IMR-90 (cell line): Measurements from ENCODE around the gene L3MBTL4. TPM values are rescaled to one million over a fixed set of nuclear protein-coding genes. Genes with fewer than 3 reads are reported as not detected.

Source experiments
- ATAC-seq: fragments of 200-7000 bp; cut with Tn5 transposase; 2 replicates; pipeline ENCODE4 v1.9.1; 2020; ENCODE audit warnings: low read depth, mild to moderate bottlenecking, moderate library complexity
- BruUV-seq: library from RNA; stranded (reverse); fragments of 400-500 nt; replicated peaks from 2 replicates; lab custom pipeline; 2021; lab: Mats Ljungman, UMichigan
- CTCF ChIA-PET: fragments of 300-600 bp; formaldehyde crosslinking; extraction: SDS; loops from one replicate; lab custom pipeline; 2021; ENCODE audit warnings: antibody characterized with exemption; lab: Yijun Ruan, JAX
- POLR2A ChIA-PET: fragments of 300-600 bp; sonication (Branson Sonifier 250); formaldehyde crosslinking; loops from one replicate; lab custom pipeline; 2022; ENCODE audit warnings: antibody characterized with exemption; ENCODE audit not compliant: unreplicated experiment; lab: Charles Lee
- DNase-seq: peaks from one replicate; pipeline ENCODE4 v3.0.0; 2013
- H2AFZ ChIP-seq: replicated peaks from 2 replicates; pipeline ENCODE3; 2013; ENCODE audit warnings: low read length, mild to moderate bottlenecking; ENCODE audit not compliant: poor library complexity
- H2AK5ac ChIP-seq: 2 replicates; pipeline ENCODE4 v1.6.1; 2013; ENCODE audit warnings: low read depth, low read length, inconsistent platforms
- H2AK9ac ChIP-seq: replicated peaks from 2 replicates; pipeline ENCODE3; 2013; ENCODE audit warnings: mild to moderate bottlenecking, low read depth, low read length, moderate library complexity; ENCODE audit not compliant: poor library complexity
- H2BK120ac ChIP-seq: 2 replicates; pipeline ENCODE4 v1.6.1; 2013; ENCODE audit warnings: low read depth, low read length, inconsistent platforms
- H2BK15ac ChIP-seq: 3 replicates; pipeline ENCODE4 v1.6.1; 2013; ENCODE audit warnings: low read depth, low read length, inconsistent platforms
- H2BK20ac ChIP-seq: 2 replicates; pipeline ENCODE4 v1.6.1; 2013; ENCODE audit warnings: low read depth, mild to moderate bottlenecking, inconsistent platforms, low read length, moderate library complexity
- H2BK5ac ChIP-seq: 2 replicates; pipeline ENCODE4 v1.6.1; 2013; ENCODE audit warnings: mild to moderate bottlenecking, low read depth, low read length, inconsistent platforms; ENCODE audit not compliant: poor library complexity, severe bottlenecking
- H3K14ac ChIP-seq: replicated peaks from 2 replicates; pipeline ENCODE4 v1.6.1; 2013; ENCODE audit warnings: low read depth, low read length, inconsistent platforms
- H3K18ac ChIP-seq: 2 replicates; pipeline ENCODE4 v1.6.1; 2013; ENCODE audit warnings: low read depth, low read length, control low read depth
- H3K23ac ChIP-seq: 2 replicates; pipeline ENCODE4 v1.6.1; 2013; ENCODE audit warnings: low read depth, low read length, inconsistent platforms
- H3K27ac ChIP-seq: 2 replicates; pipeline ENCODE4 v1.5.1; 2013; ENCODE audit warnings: mild to moderate bottlenecking, control low read depth, low read length; ENCODE audit not compliant: insufficient read depth
- H3K27me3 ChIP-seq: 2 replicates; pipeline ENCODE4 v1.6.1; 2013; ENCODE audit warnings: low read length; ENCODE audit not compliant: control insufficient read depth, insufficient read depth
- H3K36me3 ChIP-seq: 2 replicates; pipeline ENCODE4 v1.6.1; 2013; ENCODE audit warnings: low read length, mixed read lengths; ENCODE audit not compliant: control insufficient read depth, insufficient read depth
- H3K4ac ChIP-seq: 2 replicates; pipeline ENCODE4 v1.6.1; 2013; ENCODE audit warnings: low read depth, low read length, inconsistent platforms
- H3K4me1 ChIP-seq: 2 replicates; pipeline ENCODE4 v1.6.1; 2013; ENCODE audit warnings: low read length, mixed read lengths; ENCODE audit not compliant: control insufficient read depth, insufficient read depth
- H3K4me2 ChIP-seq: 2 replicates; pipeline ENCODE4 v1.6.1; 2013; ENCODE audit warnings: low read depth, mild to moderate bottlenecking, control low read depth, low read length, moderate library complexity
- H3K4me3 ChIP-seq: 2 replicates; pipeline ENCODE4 v1.5.1; 2013; ENCODE audit warnings: low read depth, mild to moderate bottlenecking, control low read depth, low read length, moderate library complexity; ENCODE audit not compliant: insufficient read depth
- H3K56ac ChIP-seq: 2 replicates; pipeline ENCODE4 v1.6.1; 2013; ENCODE audit warnings: low read length, inconsistent platforms; ENCODE audit not compliant: insufficient read depth; ENCODE audit errors: extremely low read depth
- H3K79me1 ChIP-seq, 2 experiments: 2 replicates each; pipeline ENCODE4 v1.6.1; 2013; ENCODE audit warnings: low read length in 2 of 2, inconsistent platforms in 1 of 2, low read depth in 1 of 2
- H3K9ac ChIP-seq: 2 replicates; pipeline ENCODE4 v1.6.1; 2013; ENCODE audit warnings: low read depth, low read length, control low read depth
- H3K9me1 ChIP-seq: 2 replicates; pipeline ENCODE4 v1.6.1; 2013; ENCODE audit warnings: low read length, inconsistent platforms; ENCODE audit not compliant: insufficient read depth
- H3K9me3 ChIP-seq: 2 replicates; pipeline ENCODE4 v1.6.1; 2013; ENCODE audit warnings: low read length; ENCODE audit not compliant: control insufficient read depth, insufficient read depth
- H4K20me1 ChIP-seq: 2 replicates; pipeline ENCODE4 v1.6.1; 2013; ENCODE audit warnings: low read length, inconsistent platforms; ENCODE audit not compliant: insufficient read depth
- H4K5ac ChIP-seq: 2 replicates; pipeline ENCODE4 v1.6.1; 2013; ENCODE audit warnings: mild to moderate bottlenecking, low read depth, low read length, control low read depth
- H4K8ac ChIP-seq, 2 experiments: 2 replicates each; pipeline ENCODE4 v1.6.1; 2013; ENCODE audit warnings: low read depth in 2 of 2, low read length in 2 of 2, control low read depth in 1 of 2, inconsistent platforms in 1 of 2
- H4K91ac ChIP-seq: 2 replicates; pipeline ENCODE4 v1.6.1; 2013; ENCODE audit warnings: low read depth, low read length, inconsistent platforms; ENCODE audit not compliant: insufficient read depth
- CEBPB ChIP-seq: IDR thresholded peaks from 2 replicates; pipeline ENCODE4 v1.6.1; 2012; ENCODE audit warnings: low read depth, low read length, improper control_type of control experiment
- CHD1 ChIP-seq: IDR thresholded peaks from 2 replicates; pipeline ENCODE4 v1.6.1; 2012; ENCODE audit warnings: low read depth, low read length, improper control_type of control experiment
- FOS ChIP-seq: fragments of 150-350 bp; IDR thresholded peaks from 2 replicates; pipeline ENCODE4 v1.6.1; 2016; ENCODE audit warnings: low read depth, low read length
- MXI1 ChIP-seq: IDR thresholded peaks from 2 replicates; pipeline ENCODE4 v1.6.1; 2012; ENCODE audit warnings: low read depth, mild to moderate bottlenecking, low read length, moderate library complexity, borderline replicate concordance
- NFE2L2 ChIP-seq: fragments of 150-350 bp; IDR thresholded peaks from 2 replicates; pipeline ENCODE4 v1.6.1; 2016; ENCODE audit warnings: low read depth, mild to moderate bottlenecking, low read length
- POLR2A ChIP-seq: IDR thresholded peaks from 2 replicates; pipeline ENCODE4 v1.6.1; 2012; ENCODE audit warnings: mild to moderate bottlenecking, low read depth, low read length
- RCOR1 ChIP-seq: IDR thresholded peaks from 2 replicates; pipeline ENCODE4 v1.6.1; 2012; ENCODE audit warnings: mild to moderate bottlenecking, low read length, improper control_type of control experiment; ENCODE audit not compliant: insufficient replicate concordance
- WGBS, 2 experiments: methylation state at CpG; one replicate each; pipeline versions ENCODE4 v1.1.5 to v1.1.7; 2013; ENCODE audit warnings: missing lambda C conversion rate in 2 of 2; ENCODE audit not compliant: insufficient read length in 1 of 2; ENCODE audit errors: extremely low coverage in 2 of 2; 5-methylcytosine and 5-hydroxymethylcytosine counted together
- dilution Hi-C: fragments of 300-500 bp; cut with HindIII; formaldehyde crosslinking; loops from one replicate; pipeline ENCODE4 v1.14.3; 2018; ENCODE audit warnings: low sequenced_read_pairs; ENCODE audit not compliant: unreplicated experiment
- in situ Hi-C: fragments of 300-500 bp; cut with MboI; formaldehyde crosslinking; loops from 3 replicates; pipeline ENCODE4 v1.14.3; 2019; ENCODE audit warnings: low sequenced_read_pairs, inconsistent platforms, mixed read lengths
- intact Hi-C: fragments of 100-400 bp; cut with micrococcal nuclease; formaldehyde crosslinking; loops from 2 replicates; pipeline ENCODE4 v1.10.0; 2022
- polyA plus RNA-seq, 3 experiments: library from polyadenylated mRNA; depleted of rRNA; stranded (reverse); fragments of >200 nt; gene quantifications; 2 replicates each; pipeline ENCODE4 v1.2.3, GENCODE V29; 2012; ENCODE audit warnings: low replicate concordance in 1 of 3
- total RNA-seq: library from RNA; depleted of rRNA; stranded (reverse); fragments of >200 nt; gene quantifications from 2 replicates; pipeline ENCODE4 v1.2.3, GENCODE V29; 2012

Gene L3MBTL4
- total and polyA plus RNA-seq, 2 of the 4 experiments (the other 2 are of a cell fraction) = under 0.01 to 0.02 TPM

DNA sequence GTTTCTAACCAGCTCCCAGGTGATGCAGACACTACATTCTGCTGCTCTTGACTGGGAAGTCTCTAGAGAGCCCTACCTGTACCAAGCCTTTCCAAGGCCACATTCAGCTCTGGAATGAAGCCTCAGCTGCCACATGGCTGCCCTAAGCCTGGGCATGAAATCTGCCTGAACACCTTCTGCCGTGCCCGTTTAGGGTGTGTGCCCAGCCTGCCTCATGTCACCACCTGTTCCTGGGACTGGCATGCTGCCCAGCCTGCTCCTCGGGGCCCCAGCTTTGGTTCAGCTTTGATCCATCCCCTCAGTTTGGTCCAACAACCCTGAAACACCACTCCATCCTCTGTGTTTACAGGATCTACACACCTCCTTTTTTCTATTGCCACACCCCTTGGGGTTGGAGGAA, 210.9 kb downstream of the L3MBTL4 start:
- Histone ChIP-seq H4K8ac (no peak overlapping the region), H3K9ac (no peak overlapping the region), H2AK9ac (peak overlapping the region; percentile 33), H3K9me1 (peaks cover 8% of the 10 kb centered on the region), H2BK120ac (no peak overlapping the region), H2BK20ac (peak overlapping the region; percentile 29), H3K23ac (no peak overlapping the region), H3K18ac (no peak overlapping the region), H3K9me3 (no peaks in the 10 kb centered on the region), H3K4me2 (no peak overlapping the region), H3K27me3 (no peaks in the 10 kb centered on the region), H2BK5ac (no peak overlapping the region), H4K20me1 (no peaks in the 10 kb centered on the region), H3K14ac (no peak overlapping the region), H4K91ac (no peak overlapping the region), H2AFZ (no peak overlapping the region), H2BK15ac (no peak overlapping the region; the same call in 2 of the 3 replicates), H4K5ac (no peak overlapping the region), H3K79me1 (no peaks in the 10 kb centered on the region), H3K4ac (peak overlapping the region; percentile 13; the same call in 1 of the 2 replicates), H3K27ac (no peak overlapping the region), H3K4me3 (no peak overlapping the region), H3K36me3 (no peaks in the 10 kb centered on the region), H3K4me1 (peaks cover 4% of the 10 kb centered on the region; the same call in 1 of the 2 replicates), H3K56ac (no peak overlapping the region), H2AK5ac (no peak overlapping the region)
- TF ChIP-seq POLR2A (no peak), NFE2L2 (no peak), RCOR1 (no peak), MXI1 (no peak), CEBPB (no peak), FOS (no peak), CHD1 (no peak)
- POLR2A ChIA-PET = no interaction called here
- ATAC-seq = no peak
- no TSS peak for BruUV-seq
- dilution Hi-C loops (no loop called here), intact Hi-C loops (no loop called here), in situ Hi-C loops (loop anchor here (25.0 kb wide), 1 partner anchor 684 kb away; no protein-coding TSS in a partner anchor)
- no peak for DNase-seq
- CTCF ChIA-PET = interaction anchor here (0.6 kb wide), 1 partner anchor 12 kb away, joined by 3 read pairs; no protein-coding TSS in a partner anchor
- 80% methylated on average over 1 of the region's 3 CpGs; no CpG with 5 or more reads in 1 of the 2 experiments for WGBS, 2 experiments
